ENCODE data around the gene ADGRV1. TPM values are rescaled to one million over a fixed set of nuclear protein-coding genes. Genes with fewer than 3 reads are reported as not detected.

Gene ADGRV1
- total and polyA plus RNA-seq, 9 of the 15 experiments (the other 6 are each of a cell fraction or from before 2014, with no cell fraction given): 21.7 to 156 (median 58.2) TPM

- TF ChIP-seq DEAF1 (CRISPR knock-in tag; IDR thresholded peaks at IDR 0.05) (no peak), KLF16 (IDR thresholded peaks at IDR 0.05) (0 out of 2 replicates have a peak, but pooled peaks have one; percentile 13), HMGN3 (IDR thresholded peaks at IDR 0.05; ENCODE audit: borderline replicate concordance, extremely low read depth, insufficient read length, low read depth, low read length) (peak; percentile 0), ZKSCAN3 (CRISPR knock-in tag; IDR thresholded peaks at IDR 0.05) (no peak), TARDBP (IDR thresholded peaks at IDR 0.05) (no peak), SIRT6 (IDR thresholded peaks at IDR 0.05; ENCODE audit: low read depth, low read length) (no peak), TEAD1 (CRISPR knock-in tag; IDR thresholded peaks at IDR 0.05) (no peak), ZNF407 (IDR thresholded peaks at IDR 0.05; ENCODE audit: low read depth) (no peak), SAFB (IDR thresholded peaks at IDR 0.05; ENCODE audit: borderline replicate concordance, low read depth, low read length) (no peak), SAFB2 (IDR thresholded peaks at IDR 0.05; ENCODE audit: borderline replicate concordance, low read depth, low read length, severe bottlenecking) (no peak), HDAC2 (IDR thresholded peaks at IDR 0.05) (no peak), TOE1 (IDR thresholded peaks at IDR 0.05; ENCODE audit: borderline replicate concordance) (no peak), TOE1 (CRISPR knock-in tag; IDR thresholded peaks at IDR 0.05; ENCODE audit: borderline replicate concordance, low read depth) (no peak), ZNF175 (CRISPR knock-in tag; IDR thresholded peaks at IDR 0.05; ENCODE audit: low read depth) (no peak), ELF1 (tag; IDR thresholded peaks at IDR 0.05) (no peak), ETV1 (tag; conservative IDR thresholded peaks at IDR 0.05; ENCODE audit: low read depth) (peak; percentile 99), ZNF717 (CRISPR knock-in tag; IDR thresholded peaks at IDR 0.05) (no peak), ZNF143 (CRISPR knock-in tag; IDR thresholded peaks at IDR 0.05) (no peak), ELK3 (CRISPR knock-in tag; IDR thresholded peaks at IDR 0.05) (no peak), HIVEP1 (CRISPR knock-in tag; IDR thresholded peaks at IDR 0.05) (no peak)
Observed at GRCh38 chr5:90657788-90658187, 99.2 kb downstream of the ADGRV1 start (continued).

All from K562 (cell line).